GM10266 (cell line): ENCODE measurements around the gene RANBP17.

ENCODE experiments used
- DNase-seq: peaks from one replicate; pipeline ENCODE4 v3.0.0; 2012; ENCODE audit errors: extremely low spot score
- CTCF ChIP-seq: IDR thresholded peaks from 2 replicates; pipeline ENCODE4 v1.5.1; 2012; ENCODE audit warnings: mild to moderate bottlenecking, low read depth; ENCODE audit not compliant: control insufficient read depth, insufficient read depth; ENCODE audit errors: missing control alignments

Gene RANBP17

GRCh38 chr5:171310819-171311321 is 449.1 kb downstream of the RANBP17 start:
- no peak for TF ChIP-seq CTCF
- no peak for DNase-seq

GRCh38 chr5:171311322-171312077 is 449.7 kb downstream of the RANBP17 start:
- TF ChIP-seq CTCF = no peak
- peak; percentile 61 for DNase-seq

- no peak for TF ChIP-seq CTCF
- DNase-seq = no peak
These were observed 450.5 kb downstream of the RANBP17 start for GRCh38 chr5:171312129-171312974.

GRCh38 chr5:171313481-171314206 is 451.8 kb downstream of the RANBP17 start:
- TF ChIP-seq CTCF = no peak
- DNase-seq = no peak

- TF ChIP-seq CTCF = no peak
- DNase-seq = no peak
These were observed 453.0 kb downstream of the RANBP17 start for GRCh38 chr5:171314728-171315385.

GRCh38 chr5:171315386-171315891 is 453.6 kb downstream of the RANBP17 start:
- no peak for TF ChIP-seq CTCF
- no peak for DNase-seq
